Smooth muscle cell (in vitro differentiated cells): Measurements from ENCODE around the gene LOC101059915.
"Not testable (repeated sequence)": the region's sequence is repeated elsewhere in the genome, so short reads cannot be mapped to it uniquely, and the experiment has no call there.

Experiments
- DNase-seq: peaks from one replicate; lab custom pipeline; 2025; ENCODE audit not compliant: unreplicated experiment; lab: John Stamatoyannopoulos, UW
- H2AFZ ChIP-seq: fragments of 200-600 bp; sonication (generic); 2 replicates; pipeline ENCODE4 v1.6.0; 2016; ENCODE audit warnings: antibody characterized with exemption, low read depth, mild to moderate bottlenecking
- H3F3A ChIP-seq: fragments of 200-600 bp; sonication (generic); 2 replicates; pipeline ENCODE4 v1.6.0; 2017; ENCODE audit warnings: antibody characterized with exemption, low read depth
- H3K27ac ChIP-seq: fragments of 200-600 bp; sonication (generic); 2 replicates; pipeline ENCODE4 v1.5.1; 2016; ENCODE audit warnings: low read depth, mild to moderate bottlenecking
- H3K27me3 ChIP-seq: fragments of 200-600 bp; sonication (generic); 2 replicates; pipeline ENCODE4 v1.6.1; 2016; ENCODE audit warnings: low read depth, mild to moderate bottlenecking
- H3K36me3 ChIP-seq: fragments of 200-600 bp; sonication (generic); 2 replicates; pipeline ENCODE4 v1.5.1; 2016; ENCODE audit warnings: low read depth
- H3K4me1 ChIP-seq: fragments of 200-600 bp; sonication (generic); 2 replicates; pipeline ENCODE4 v1.5.1; 2016; ENCODE audit warnings: low read depth
- H3K4me2 ChIP-seq: fragments of 200-600 bp; sonication (generic); 2 replicates; pipeline ENCODE4 v1.6.0; 2016; ENCODE audit warnings: mild to moderate bottlenecking
- H3K4me3 ChIP-seq: fragments of 200-600 bp; sonication (generic); 2 replicates; pipeline ENCODE4 v1.5.1; 2016; ENCODE audit warnings: mild to moderate bottlenecking
- H3K79me2 ChIP-seq: fragments of 200-600 bp; sonication (generic); 2 replicates; pipeline ENCODE4 v1.6.0; 2016; ENCODE audit warnings: low read depth, mild to moderate bottlenecking
- H3K9ac ChIP-seq: fragments of 200-600 bp; sonication (generic); 2 replicates; pipeline ENCODE4 v1.6.0; 2016; ENCODE audit warnings: low read depth
- H3K9me3 ChIP-seq: fragments of 200-600 bp; sonication (generic); replicated peaks from 2 replicates; pipeline ENCODE4 v1.5.1; 2016; ENCODE audit warnings: low read depth
- H4K20me1 ChIP-seq: fragments of 200-600 bp; sonication (generic); 2 replicates; pipeline ENCODE4 v1.6.0; 2016; ENCODE audit warnings: low read depth
- WGBS: methylation state at CpG from one replicate; pipeline ENCODE4 v1.1.7; 2016; ENCODE audit warnings: low lambda C conversion rate; 5-methylcytosine and 5-hydroxymethylcytosine counted together
- TF ChIP-seq, protein P1 (sequence below): fragments of 200-600 bp; sonication (generic); IDR thresholded peaks from 2 replicates; pipeline ENCODE4 v1.5.1; 2017; ENCODE audit warnings: borderline replicate concordance, mild to moderate bottlenecking, antibody characterized with exemption; ENCODE audit not compliant: insufficient read depth, poor library complexity, severe bottlenecking

Gene LOC101059915

DNA sequence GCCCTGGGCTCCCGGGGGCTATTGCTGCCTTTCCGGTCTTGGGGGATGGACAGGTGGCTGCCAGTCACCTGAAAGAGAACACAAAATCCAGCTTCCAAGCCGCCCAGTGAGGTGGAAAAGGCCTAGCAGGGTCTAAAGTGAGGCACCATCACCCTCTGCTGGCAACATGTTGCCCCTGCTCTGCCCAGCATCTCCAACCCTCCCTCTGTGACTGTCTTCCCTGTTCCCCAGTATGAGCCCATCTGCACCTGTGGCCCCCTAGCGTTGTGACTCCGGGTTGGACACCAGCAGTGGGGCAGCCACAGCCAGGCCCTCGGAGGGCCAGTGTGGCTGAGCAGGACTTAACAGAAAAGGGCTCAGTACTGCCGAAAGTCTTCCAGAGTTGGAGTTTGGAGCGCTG is 3.1 kb upstream of the LOC101059915 start:
- H4K20me1 ChIP-seq, H3K27ac ChIP-seq, H3K9me3 ChIP-seq, H3K79me2 ChIP-seq, H3K4me1 ChIP-seq, H3F3A ChIP-seq, H3K4me2 ChIP-seq, DNase-seq, H2AFZ ChIP-seq, H3K4me3 ChIP-seq, H3K27me3 ChIP-seq, H3K36me3 ChIP-seq, H3K9ac ChIP-seq: not testable (repeated sequence)
- TF ChIP-seq, protein P1, sequence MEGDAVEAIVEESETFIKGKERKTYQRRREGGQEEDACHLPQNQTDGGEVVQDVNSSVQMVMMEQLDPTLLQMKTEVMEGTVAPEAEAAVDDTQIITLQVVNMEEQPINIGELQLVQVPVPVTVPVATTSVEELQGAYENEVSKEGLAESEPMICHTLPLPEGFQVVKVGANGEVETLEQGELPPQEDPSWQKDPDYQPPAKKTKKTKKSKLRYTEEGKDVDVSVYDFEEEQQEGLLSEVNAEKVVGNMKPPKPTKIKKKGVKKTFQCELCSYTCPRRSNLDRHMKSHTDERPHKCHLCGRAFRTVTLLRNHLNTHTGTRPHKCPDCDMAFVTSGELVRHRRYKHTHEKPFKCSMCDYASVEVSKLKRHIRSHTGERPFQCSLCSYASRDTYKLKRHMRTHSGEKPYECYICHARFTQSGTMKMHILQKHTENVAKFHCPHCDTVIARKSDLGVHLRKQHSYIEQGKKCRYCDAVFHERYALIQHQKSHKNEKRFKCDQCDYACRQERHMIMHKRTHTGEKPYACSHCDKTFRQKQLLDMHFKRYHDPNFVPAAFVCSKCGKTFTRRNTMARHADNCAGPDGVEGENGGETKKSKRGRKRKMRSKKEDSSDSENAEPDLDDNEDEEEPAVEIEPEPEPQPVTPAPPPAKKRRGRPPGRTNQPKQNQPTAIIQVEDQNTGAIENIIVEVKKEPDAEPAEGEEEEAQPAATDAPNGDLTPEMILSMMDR, result peak; percentile 10
- WGBS, result 61% methylated on average over 8 of the region's 8 CpGs

DNA sequence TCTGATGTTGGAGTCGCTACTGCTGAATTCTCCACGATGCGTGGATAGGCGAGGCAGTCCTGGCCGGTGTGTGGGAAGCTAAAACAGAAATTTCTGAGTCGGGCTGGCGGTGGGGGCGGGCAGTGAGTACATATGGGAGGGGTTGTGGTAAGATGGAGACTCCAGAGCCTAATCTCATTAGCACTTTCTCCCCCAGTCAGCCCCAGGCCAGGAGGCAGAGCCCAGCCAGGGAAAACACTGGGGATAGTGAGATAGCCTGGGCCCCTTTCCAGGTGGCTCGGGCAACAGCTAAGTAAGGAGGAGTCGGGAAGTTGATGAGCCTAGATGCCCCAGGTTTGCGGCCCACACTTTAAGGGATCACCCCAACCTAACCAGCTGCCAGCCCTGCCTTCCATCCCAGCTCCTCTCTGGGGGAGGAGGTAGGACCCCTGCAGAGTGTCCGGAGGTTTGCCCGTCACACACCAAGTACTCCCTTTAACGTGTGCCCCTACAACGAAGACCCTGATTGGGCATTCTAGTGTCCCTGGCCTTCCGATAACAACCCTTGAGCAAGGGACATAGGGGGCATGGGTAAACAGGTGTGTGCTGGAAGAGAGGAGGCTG is 2.4 kb upstream of the LOC101059915 start:
- Histone ChIP-seq H2AFZ (no peak overlapping the region), H3K36me3 (no peaks in the 10 kb centered on the region), H3K27me3 (no peaks in the 10 kb centered on the region), H3F3A (no peaks in the 10 kb centered on the region), H3K9ac (no peak overlapping the region), H4K20me1 (no peaks in the 10 kb centered on the region), H3K27ac (no peak overlapping the region), H3K4me1 (no peaks in the 10 kb centered on the region), H3K4me3 (no peak overlapping the region), H3K9me3 (no peaks in the 10 kb centered on the region), H3K79me2 (no peaks in the 10 kb centered on the region), H3K4me2 (no peak overlapping the region)
- no peak for DNase-seq
- TF ChIP-seq, protein P1, result no peak
- 90% methylated on average over 16 of the region's 16 CpGs for WGBS

GRCh38 chrX:71665747-71666146 is 1.6 kb upstream of the LOC101059915 start:
- no peak overlapping the region for H3K9ac ChIP-seq
- no peak overlapping the region for H3K4me2 ChIP-seq
- no peaks in the 10 kb centered on the region for H3K27me3 ChIP-seq

More at GRCh38 chrX:71665747-71666146, 1.6 kb upstream of the LOC101059915 start:
- Histone ChIP-seq H4K20me1 (no peaks in the 10 kb centered on the region), H3F3A (no peaks in the 10 kb centered on the region), H3K9me3 (no peaks in the 10 kb centered on the region), H2AFZ (no peak overlapping the region), H3K79me2 (no peaks in the 10 kb centered on the region), H3K4me1 (no peaks in the 10 kb centered on the region), H3K4me3 (no peak overlapping the region), H3K27ac (no peak overlapping the region), H3K36me3 (no peaks in the 10 kb centered on the region)
- TF ChIP-seq, protein P1, result no peak
- no peak for DNase-seq
- 89% methylated on average over 10 of the region's 10 CpGs for whole genome bisulfite sequencing
